ENCODE results near the gene MAMSTR.

GRCh38 chr19:48696353-48697010 is 23.0 kb downstream of the MAMSTR start:
- TF ChIP-seq ZNF764 (CRISPR knock-in tag; IDR thresholded peaks at IDR 0.05; ENCODE audit: low read depth) (no peak), CREM (IDR thresholded peaks at IDR 0.05; ENCODE audit: low read depth) (no peak), SMC3 (conservative IDR thresholded peaks at IDR 0.05; ENCODE audit: insufficient read depth, low read depth, low read length) (no peak), POLR2A (conservative IDR thresholded peaks at IDR 0.05) (no peak), JUND (IDR thresholded peaks at IDR 0.05; ENCODE audit: borderline replicate concordance, low read depth, low read length) (no peak), JUND (tag; IDR thresholded peaks at IDR 0.05; ENCODE audit: borderline replicate concordance, low read depth, low read length) (no peak), ZNF551 (CRISPR knock-in tag; IDR thresholded peaks at IDR 0.05) (no peak)

Measured in K562 (cell line).